IMR-90 (cell line): Measurements from ENCODE around the gene CYB5B. TPM values are rescaled to one million over a fixed set of nuclear protein-coding genes. Genes with fewer than 3 reads are reported as not detected.

Source experiments
- ATAC-seq: fragments of 200-7000 bp; cut with Tn5 transposase; 2 replicates; pipeline ENCODE4 v1.9.1; 2020; ENCODE audit warnings: low read depth, mild to moderate bottlenecking, moderate library complexity
- BruUV-seq: library from RNA; stranded (reverse); fragments of 400-500 nt; replicated peaks from 2 replicates; lab custom pipeline; 2021; lab: Mats Ljungman, UMichigan
- CTCF ChIA-PET: fragments of 300-600 bp; formaldehyde crosslinking; extraction: SDS; loops from one replicate; lab custom pipeline; 2021; ENCODE audit warnings: antibody characterized with exemption; lab: Yijun Ruan, JAX
- POLR2A ChIA-PET: fragments of 300-600 bp; sonication (Branson Sonifier 250); formaldehyde crosslinking; loops from one replicate; lab custom pipeline; 2022; ENCODE audit warnings: antibody characterized with exemption; ENCODE audit not compliant: unreplicated experiment; lab: Charles Lee
- DNase-seq: peaks from one replicate; pipeline ENCODE4 v3.0.0; 2013
- H2AFZ ChIP-seq: replicated peaks from 2 replicates; pipeline ENCODE3; 2013; ENCODE audit warnings: low read length, mild to moderate bottlenecking; ENCODE audit not compliant: poor library complexity
- H2AK5ac ChIP-seq: 2 replicates; pipeline ENCODE4 v1.6.1; 2013; ENCODE audit warnings: low read depth, low read length, inconsistent platforms
- H2AK9ac ChIP-seq: replicated peaks from 2 replicates; pipeline ENCODE3; 2013; ENCODE audit warnings: mild to moderate bottlenecking, low read depth, low read length, moderate library complexity; ENCODE audit not compliant: poor library complexity
- H2BK120ac ChIP-seq: 2 replicates; pipeline ENCODE4 v1.6.1; 2013; ENCODE audit warnings: low read depth, low read length, inconsistent platforms
- H2BK15ac ChIP-seq: 3 replicates; pipeline ENCODE4 v1.6.1; 2013; ENCODE audit warnings: low read depth, low read length, inconsistent platforms
- H2BK20ac ChIP-seq: 2 replicates; pipeline ENCODE4 v1.6.1; 2013; ENCODE audit warnings: low read depth, mild to moderate bottlenecking, inconsistent platforms, low read length, moderate library complexity
- H2BK5ac ChIP-seq: 2 replicates; pipeline ENCODE4 v1.6.1; 2013; ENCODE audit warnings: mild to moderate bottlenecking, low read depth, low read length, inconsistent platforms; ENCODE audit not compliant: poor library complexity, severe bottlenecking
- H3K14ac ChIP-seq: replicated peaks from 2 replicates; pipeline ENCODE4 v1.6.1; 2013; ENCODE audit warnings: low read depth, low read length, inconsistent platforms
- H3K18ac ChIP-seq: 2 replicates; pipeline ENCODE4 v1.6.1; 2013; ENCODE audit warnings: low read depth, low read length, control low read depth
- H3K23ac ChIP-seq: 2 replicates; pipeline ENCODE4 v1.6.1; 2013; ENCODE audit warnings: low read depth, low read length, inconsistent platforms
- H3K27ac ChIP-seq: 2 replicates; pipeline ENCODE4 v1.5.1; 2013; ENCODE audit warnings: mild to moderate bottlenecking, control low read depth, low read length; ENCODE audit not compliant: insufficient read depth
- H3K27me3 ChIP-seq: 2 replicates; pipeline ENCODE4 v1.6.1; 2013; ENCODE audit warnings: low read length; ENCODE audit not compliant: control insufficient read depth, insufficient read depth
- H3K36me3 ChIP-seq: 2 replicates; pipeline ENCODE4 v1.6.1; 2013; ENCODE audit warnings: low read length, mixed read lengths; ENCODE audit not compliant: control insufficient read depth, insufficient read depth
- H3K4ac ChIP-seq: 2 replicates; pipeline ENCODE4 v1.6.1; 2013; ENCODE audit warnings: low read depth, low read length, inconsistent platforms
- H3K4me1 ChIP-seq: 2 replicates; pipeline ENCODE4 v1.6.1; 2013; ENCODE audit warnings: low read length, mixed read lengths; ENCODE audit not compliant: control insufficient read depth, insufficient read depth
- H3K4me2 ChIP-seq: 2 replicates; pipeline ENCODE4 v1.6.1; 2013; ENCODE audit warnings: low read depth, mild to moderate bottlenecking, control low read depth, low read length, moderate library complexity
- H3K4me3 ChIP-seq: 2 replicates; pipeline ENCODE4 v1.5.1; 2013; ENCODE audit warnings: low read depth, mild to moderate bottlenecking, control low read depth, low read length, moderate library complexity; ENCODE audit not compliant: insufficient read depth
- H3K56ac ChIP-seq: 2 replicates; pipeline ENCODE4 v1.6.1; 2013; ENCODE audit warnings: low read length, inconsistent platforms; ENCODE audit not compliant: insufficient read depth; ENCODE audit errors: extremely low read depth
- H3K79me1 ChIP-seq, 2 experiments: 2 replicates each; pipeline ENCODE4 v1.6.1; 2013; ENCODE audit warnings: low read length in 2 of 2, inconsistent platforms in 1 of 2, low read depth in 1 of 2
- H3K9ac ChIP-seq: 2 replicates; pipeline ENCODE4 v1.6.1; 2013; ENCODE audit warnings: low read depth, low read length, control low read depth
- H3K9me1 ChIP-seq: 2 replicates; pipeline ENCODE4 v1.6.1; 2013; ENCODE audit warnings: low read length, inconsistent platforms; ENCODE audit not compliant: insufficient read depth
- H3K9me3 ChIP-seq: 2 replicates; pipeline ENCODE4 v1.6.1; 2013; ENCODE audit warnings: low read length; ENCODE audit not compliant: control insufficient read depth, insufficient read depth
- H4K20me1 ChIP-seq: 2 replicates; pipeline ENCODE4 v1.6.1; 2013; ENCODE audit warnings: low read length, inconsistent platforms; ENCODE audit not compliant: insufficient read depth
- H4K5ac ChIP-seq: 2 replicates; pipeline ENCODE4 v1.6.1; 2013; ENCODE audit warnings: mild to moderate bottlenecking, low read depth, low read length, control low read depth
- H4K8ac ChIP-seq, 2 experiments: 2 replicates each; pipeline ENCODE4 v1.6.1; 2013; ENCODE audit warnings: low read depth in 2 of 2, low read length in 2 of 2, control low read depth in 1 of 2, inconsistent platforms in 1 of 2
- H4K91ac ChIP-seq: 2 replicates; pipeline ENCODE4 v1.6.1; 2013; ENCODE audit warnings: low read depth, low read length, inconsistent platforms; ENCODE audit not compliant: insufficient read depth
- BHLHE40 ChIP-seq: fragments of 150-350 bp; IDR thresholded peaks from 2 replicates; pipeline ENCODE4 v1.6.1; 2016; ENCODE audit warnings: mild to moderate bottlenecking, low read depth, low read length
- CHD1 ChIP-seq: IDR thresholded peaks from 2 replicates; pipeline ENCODE4 v1.6.1; 2012; ENCODE audit warnings: low read depth, low read length, improper control_type of control experiment
- FOS ChIP-seq: fragments of 150-350 bp; IDR thresholded peaks from 2 replicates; pipeline ENCODE4 v1.6.1; 2016; ENCODE audit warnings: low read depth, low read length
- MAFK ChIP-seq: IDR thresholded peaks from 2 replicates; pipeline ENCODE4 v1.6.1; 2012; ENCODE audit warnings: low read depth, low read length, improper control_type of control experiment
- NFE2L2 ChIP-seq: fragments of 150-350 bp; IDR thresholded peaks from 2 replicates; pipeline ENCODE4 v1.6.1; 2016; ENCODE audit warnings: low read depth, mild to moderate bottlenecking, low read length
- RCOR1 ChIP-seq: IDR thresholded peaks from 2 replicates; pipeline ENCODE4 v1.6.1; 2012; ENCODE audit warnings: mild to moderate bottlenecking, low read length, improper control_type of control experiment; ENCODE audit not compliant: insufficient replicate concordance
- WGBS, 2 experiments: methylation state at CpG; one replicate each; pipeline versions ENCODE4 v1.1.5 to v1.1.7; 2013; ENCODE audit warnings: missing lambda C conversion rate in 2 of 2; ENCODE audit not compliant: insufficient read length in 1 of 2; ENCODE audit errors: extremely low coverage in 2 of 2; 5-methylcytosine and 5-hydroxymethylcytosine counted together
- dilution Hi-C: fragments of 300-500 bp; cut with HindIII; formaldehyde crosslinking; loops from one replicate; pipeline ENCODE4 v1.14.3; 2018; ENCODE audit warnings: low sequenced_read_pairs; ENCODE audit not compliant: unreplicated experiment
- in situ Hi-C: fragments of 300-500 bp; cut with MboI; formaldehyde crosslinking; loops from 3 replicates; pipeline ENCODE4 v1.14.3; 2019; ENCODE audit warnings: low sequenced_read_pairs, inconsistent platforms, mixed read lengths
- intact Hi-C: fragments of 100-400 bp; cut with micrococcal nuclease; formaldehyde crosslinking; loops from 2 replicates; pipeline ENCODE4 v1.10.0; 2022
- polyA plus RNA-seq, 3 experiments: library from polyadenylated mRNA; depleted of rRNA; stranded (reverse); fragments of >200 nt; gene quantifications; 2 replicates each; pipeline ENCODE4 v1.2.3, GENCODE V29; 2012; ENCODE audit warnings: low replicate concordance in 1 of 3
- total RNA-seq: library from RNA; depleted of rRNA; stranded (reverse); fragments of >200 nt; gene quantifications from 2 replicates; pipeline ENCODE4 v1.2.3, GENCODE V29; 2012
- TF ChIP-seq, protein P1 (sequence below): fragments of 150-350 bp; IDR thresholded peaks from 2 replicates; pipeline ENCODE4 v1.6.1; 2016; ENCODE audit warnings: low read depth, mild to moderate bottlenecking, low read length, moderate library complexity, borderline replicate concordance
- TF ChIP-seq, protein P2 (sequence below): conservative IDR thresholded peaks from 2 replicates; pipeline ENCODE4 v1.5.1; 2012; ENCODE audit warnings: mild to moderate bottlenecking, low read depth, low read length, improper control_type of control experiment
- TF ChIP-seq, protein P3 (sequence below): fragments of 150-350 bp; IDR thresholded peaks from 2 replicates; pipeline ENCODE4 v1.6.1; 2017; ENCODE audit warnings: mild to moderate bottlenecking, antibody characterized with exemption, low read length, low read depth

CYB5B gene
- total and polyA plus RNA-seq, 2 of the 4 experiments (the other 2 are of a cell fraction) = 100 to 102 TPM

DNA sequence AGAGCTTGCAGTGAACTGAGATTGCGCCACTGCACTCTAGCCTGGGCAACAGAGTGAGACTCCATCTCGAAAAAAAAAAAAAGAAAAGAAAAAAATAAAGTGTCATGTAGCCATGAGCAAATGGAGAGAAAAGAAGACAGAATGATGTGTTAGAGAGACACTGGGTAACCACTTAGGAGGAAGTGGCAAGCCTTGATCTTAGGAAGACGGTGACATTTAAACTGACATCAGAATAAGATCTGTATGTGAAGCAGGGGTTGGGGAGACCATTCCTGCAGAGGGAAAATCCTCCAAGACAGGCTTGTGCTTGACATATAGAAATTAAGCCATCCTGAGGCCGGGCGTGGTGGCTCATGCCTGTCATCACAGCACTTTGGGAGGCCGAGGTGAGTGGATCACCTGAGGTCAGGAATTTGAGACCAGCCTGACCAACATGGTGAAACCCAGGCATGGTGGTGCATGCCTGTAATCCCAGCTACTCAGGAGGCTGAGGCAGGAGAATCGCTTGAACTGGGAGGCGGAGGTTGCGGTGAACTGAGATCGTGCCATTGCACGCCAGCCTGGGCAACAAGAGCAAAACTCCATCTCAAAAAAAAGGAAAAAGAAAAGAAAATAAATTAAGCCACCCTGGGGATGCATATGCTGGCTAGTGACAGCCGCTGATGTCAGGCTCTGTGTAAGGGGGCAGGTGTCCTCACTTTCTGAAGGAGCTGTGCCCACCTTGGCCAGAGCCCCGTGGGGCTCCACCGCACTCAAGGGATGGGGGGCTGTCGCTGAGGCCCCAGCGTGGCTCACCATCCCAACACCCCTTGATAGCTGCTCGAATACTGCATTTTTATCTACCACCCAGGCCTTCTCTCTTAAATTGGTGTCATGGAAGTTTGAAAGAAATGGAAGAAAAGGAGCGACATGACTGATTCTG lies 13.1 kb upstream of the CYB5B start:
- Histone ChIP-seq H3K9me1 (peaks cover 3% of the 10 kb centered on the region; the same call in 1 of the 2 replicates), H3K27me3 (no peaks in the 10 kb centered on the region), H2AK9ac (no peak overlapping the region), H2BK120ac (peak overlapping the region; percentile 67; the same call in 1 of the 2 replicates), H2BK5ac (no peak overlapping the region), H3K4me3 (no peak overlapping the region), H3K4ac (no peak overlapping the region), H3K14ac (no peak overlapping the region), H3K4me1 (peaks cover 2% of the 10 kb centered on the region; the same call in 1 of the 2 replicates), H3K9ac (no peak overlapping the region), H3K23ac (no peak overlapping the region), H2AFZ (no peak overlapping the region), H3K56ac (no peak overlapping the region), H2BK15ac (no peak overlapping the region; the same call in 2 of the 3 replicates), H3K9me3 (no peaks in the 10 kb centered on the region), H3K18ac (no peak overlapping the region), H3K27ac (no peak overlapping the region), H4K5ac (no peak overlapping the region), H3K79me1 (no peaks in the 10 kb centered on the region), H4K8ac (no peak overlapping the region), H3K36me3 (no peaks in the 10 kb centered on the region), H2BK20ac (no peak overlapping the region), H3K4me2 (no peak overlapping the region), H4K91ac (no peak overlapping the region), H2AK5ac (no peak overlapping the region), H4K20me1 (no peaks in the 10 kb centered on the region)
- CTCF ChIA-PET = interaction anchor here (0.6 kb wide), 1 partner anchor 14 kb away, joined by 3 read pairs; the partner anchor contains the start of gene CYB5B
- in situ Hi-C loops = no loop called here
- no TSS peak for BruUV-seq
- WGBS, 2 experiments = 91% methylated on average over 4 of the region's 18 CpGs; no CpG with 5 or more reads in 1 of the 2 experiments
- POLR2A ChIA-PET = no interaction called here
- intact Hi-C loops = no loop called here
- TF ChIP-seq RCOR1 (no peak), MAFK (no peak), FOS (no peak), BHLHE40 (no peak), NFE2L2 (no peak), CHD1 (no peak)
- TF ChIP-seq, protein P1, sequence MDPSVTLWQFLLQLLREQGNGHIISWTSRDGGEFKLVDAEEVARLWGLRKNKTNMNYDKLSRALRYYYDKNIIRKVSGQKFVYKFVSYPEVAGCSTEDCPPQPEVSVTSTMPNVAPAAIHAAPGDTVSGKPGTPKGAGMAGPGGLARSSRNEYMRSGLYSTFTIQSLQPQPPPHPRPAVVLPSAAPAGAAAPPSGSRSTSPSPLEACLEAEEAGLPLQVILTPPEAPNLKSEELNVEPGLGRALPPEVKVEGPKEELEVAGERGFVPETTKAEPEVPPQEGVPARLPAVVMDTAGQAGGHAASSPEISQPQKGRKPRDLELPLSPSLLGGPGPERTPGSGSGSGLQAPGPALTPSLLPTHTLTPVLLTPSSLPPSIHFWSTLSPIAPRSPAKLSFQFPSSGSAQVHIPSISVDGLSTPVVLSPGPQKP = no peak
- TF ChIP-seq, protein P2, sequence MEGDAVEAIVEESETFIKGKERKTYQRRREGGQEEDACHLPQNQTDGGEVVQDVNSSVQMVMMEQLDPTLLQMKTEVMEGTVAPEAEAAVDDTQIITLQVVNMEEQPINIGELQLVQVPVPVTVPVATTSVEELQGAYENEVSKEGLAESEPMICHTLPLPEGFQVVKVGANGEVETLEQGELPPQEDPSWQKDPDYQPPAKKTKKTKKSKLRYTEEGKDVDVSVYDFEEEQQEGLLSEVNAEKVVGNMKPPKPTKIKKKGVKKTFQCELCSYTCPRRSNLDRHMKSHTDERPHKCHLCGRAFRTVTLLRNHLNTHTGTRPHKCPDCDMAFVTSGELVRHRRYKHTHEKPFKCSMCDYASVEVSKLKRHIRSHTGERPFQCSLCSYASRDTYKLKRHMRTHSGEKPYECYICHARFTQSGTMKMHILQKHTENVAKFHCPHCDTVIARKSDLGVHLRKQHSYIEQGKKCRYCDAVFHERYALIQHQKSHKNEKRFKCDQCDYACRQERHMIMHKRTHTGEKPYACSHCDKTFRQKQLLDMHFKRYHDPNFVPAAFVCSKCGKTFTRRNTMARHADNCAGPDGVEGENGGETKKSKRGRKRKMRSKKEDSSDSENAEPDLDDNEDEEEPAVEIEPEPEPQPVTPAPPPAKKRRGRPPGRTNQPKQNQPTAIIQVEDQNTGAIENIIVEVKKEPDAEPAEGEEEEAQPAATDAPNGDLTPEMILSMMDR = no peak
- TF ChIP-seq, protein P3, sequence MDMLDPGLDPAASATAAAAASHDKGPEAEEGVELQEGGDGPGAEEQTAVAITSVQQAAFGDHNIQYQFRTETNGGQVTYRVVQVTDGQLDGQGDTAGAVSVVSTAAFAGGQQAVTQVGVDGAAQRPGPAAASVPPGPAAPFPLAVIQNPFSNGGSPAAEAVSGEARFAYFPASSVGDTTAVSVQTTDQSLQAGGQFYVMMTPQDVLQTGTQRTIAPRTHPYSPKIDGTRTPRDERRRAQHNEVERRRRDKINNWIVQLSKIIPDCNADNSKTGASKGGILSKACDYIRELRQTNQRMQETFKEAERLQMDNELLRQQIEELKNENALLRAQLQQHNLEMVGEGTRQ = no peak
- DNase-seq (no peak), ATAC-seq (no peak)
- dilution Hi-C loops = no loop called here
